ENCODE data around the gene CLDN6.
"Not testable (repeated sequence)": the region's sequence is repeated elsewhere in the genome, so short reads cannot be mapped to it uniquely, and the experiment has no call there.

CLDN6 gene

DNA sequence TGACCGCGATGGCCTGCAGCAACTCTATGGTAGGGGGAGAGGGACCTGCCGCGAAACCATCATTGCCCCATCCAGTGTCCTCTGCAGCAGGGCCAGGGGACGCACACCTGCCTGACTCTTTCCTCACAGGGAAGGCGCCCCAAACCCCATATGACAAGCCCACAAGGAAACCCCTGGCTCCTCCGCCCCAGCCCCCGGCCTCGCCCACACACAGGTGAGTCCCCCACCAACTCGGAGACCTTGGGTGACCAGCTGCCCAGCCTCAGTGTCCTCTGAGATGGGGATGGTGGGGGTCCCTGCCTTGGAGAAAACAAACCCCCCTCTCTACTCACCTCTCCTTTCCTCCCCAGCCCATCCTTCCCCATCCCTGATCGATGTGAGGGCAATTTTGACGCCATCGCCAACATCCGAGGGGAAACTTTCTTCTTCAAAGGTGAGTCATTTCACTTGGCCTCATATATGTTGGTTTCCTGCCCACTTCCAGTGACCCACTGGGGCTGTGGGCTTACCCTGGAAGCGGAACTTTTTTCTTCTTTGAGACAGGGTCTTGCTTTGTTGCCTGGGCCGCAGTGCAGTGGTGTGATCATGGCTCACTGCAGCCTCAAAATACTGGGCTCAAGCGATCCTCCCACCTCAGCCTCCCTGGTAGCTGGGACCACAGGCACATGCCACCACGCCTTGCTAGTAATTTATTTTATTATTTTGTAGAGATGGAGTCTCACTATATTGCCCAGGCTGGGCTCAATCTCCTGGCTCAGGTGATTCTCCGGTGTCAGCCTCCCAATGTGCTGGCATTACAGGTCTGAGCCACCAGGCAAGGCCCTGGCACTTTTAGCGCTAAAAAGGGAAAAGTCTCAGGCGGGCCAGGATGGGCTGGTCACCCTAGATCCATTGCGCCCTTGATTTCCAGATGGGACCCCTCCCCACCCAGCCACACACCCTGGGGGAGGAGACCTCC lies 39.5 kb upstream of the CLDN6 start:
- TF ChIP-seq ZFP30 (CRISPR knock-in tag; IDR thresholded peaks at IDR 0.05) (no peak), ZC3H10 (CRISPR knock-in tag; IDR thresholded peaks at IDR 0.05) (no peak)
- TF ChIP-seq, protein P1, sequence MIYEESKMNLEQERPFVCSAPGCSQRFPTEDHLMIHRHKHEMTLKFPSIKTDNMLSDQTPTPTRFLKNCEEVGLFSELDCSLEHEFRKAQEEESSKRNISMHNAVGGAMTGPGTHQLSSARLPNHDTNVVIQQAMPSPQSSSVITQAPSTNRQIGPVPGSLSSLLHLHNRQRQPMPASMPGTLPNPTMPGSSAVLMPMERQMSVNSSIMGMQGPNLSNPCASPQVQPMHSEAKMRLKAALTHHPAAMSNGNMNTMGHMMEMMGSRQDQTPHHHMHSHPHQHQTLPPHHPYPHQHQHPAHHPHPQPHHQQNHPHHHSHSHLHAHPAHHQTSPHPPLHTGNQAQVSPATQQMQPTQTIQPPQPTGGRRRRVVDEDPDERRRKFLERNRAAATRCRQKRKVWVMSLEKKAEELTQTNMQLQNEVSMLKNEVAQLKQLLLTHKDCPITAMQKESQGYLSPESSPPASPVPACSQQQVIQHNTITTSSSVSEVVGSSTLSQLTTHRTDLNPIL (CRISPR knock-in tag; IDR thresholded peaks at IDR 0.05; ENCODE audit: low read depth) = no peak

DNA sequence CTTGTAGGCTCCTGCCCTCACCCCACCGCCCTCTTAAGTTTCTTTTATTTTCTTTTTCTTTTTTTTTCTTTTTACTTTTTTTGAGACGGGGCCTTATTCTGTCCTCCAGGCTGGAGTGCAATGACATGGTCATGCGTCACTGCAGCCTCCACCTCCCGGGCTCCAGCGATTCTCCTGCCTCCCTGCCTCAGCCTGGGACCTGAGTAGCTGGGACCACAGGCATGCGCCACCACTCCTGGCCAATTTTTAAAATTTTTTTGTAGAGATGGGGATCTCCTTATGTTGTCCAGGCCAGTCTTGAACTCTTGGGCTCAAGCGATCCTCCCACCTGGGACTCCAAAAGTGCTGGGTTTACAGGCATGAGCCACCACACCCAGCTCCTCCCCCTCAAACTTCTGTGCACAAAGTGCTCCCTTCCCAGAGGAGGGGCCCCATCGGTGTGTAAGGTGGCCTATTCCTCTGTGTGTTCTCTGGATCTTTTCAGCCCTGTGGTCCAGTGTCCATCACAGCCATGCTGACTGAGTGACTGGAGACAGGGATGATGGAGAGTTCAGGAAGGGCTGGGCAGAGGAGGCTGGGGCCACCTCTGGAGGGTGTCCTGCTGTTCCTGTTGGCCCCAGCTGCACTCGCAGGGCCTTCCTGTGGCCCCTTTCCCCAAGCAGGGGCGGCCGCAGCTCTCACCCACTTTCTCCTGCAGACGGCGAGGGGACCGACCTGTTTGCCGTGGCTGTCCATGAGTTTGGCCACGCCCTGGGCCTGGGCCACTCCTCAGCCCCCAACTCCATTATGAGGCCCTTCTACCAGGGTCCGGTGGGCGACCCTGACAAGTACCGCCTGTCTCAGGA lies 38.6 kb upstream of the CLDN6 start:
- no peak for ATAC-seq
- TF ChIP-seq, protein P2, sequence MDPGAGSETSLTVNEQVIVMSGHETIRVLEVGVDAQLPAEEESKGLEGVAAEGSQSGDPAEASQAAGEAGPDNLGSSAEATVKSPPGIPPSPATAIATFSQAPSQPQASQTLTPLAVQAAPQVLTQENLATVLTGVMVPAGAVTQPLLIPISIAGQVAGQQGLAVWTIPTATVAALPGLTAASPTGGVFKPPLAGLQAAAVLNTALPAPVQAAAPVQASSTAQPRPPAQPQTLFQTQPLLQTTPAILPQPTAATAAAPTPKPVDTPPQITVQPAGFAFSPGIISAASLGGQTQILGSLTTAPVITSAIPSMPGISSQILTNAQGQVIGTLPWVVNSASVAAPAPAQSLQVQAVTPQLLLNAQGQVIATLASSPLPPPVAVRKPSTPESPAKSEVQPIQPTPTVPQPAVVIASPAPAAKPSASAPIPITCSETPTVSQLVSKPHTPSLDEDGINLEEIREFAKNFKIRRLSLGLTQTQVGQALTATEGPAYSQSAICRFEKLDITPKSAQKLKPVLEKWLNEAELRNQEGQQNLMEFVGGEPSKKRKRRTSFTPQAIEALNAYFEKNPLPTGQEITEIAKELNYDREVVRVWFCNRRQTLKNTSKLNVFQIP (CRISPR knock-in tag; IDR thresholded peaks at IDR 0.05; ENCODE audit: borderline replicate concordance, low read depth) = no peak
- TF ChIP-seq ESRRG (CRISPR knock-in tag; IDR thresholded peaks at IDR 0.05) (no peak), RARB (CRISPR knock-in tag; IDR thresholded peaks at IDR 0.05) (no peak), TOX (CRISPR knock-in tag; IDR thresholded peaks at IDR 0.05; ENCODE audit: borderline replicate concordance) (no peak), PPARA (CRISPR knock-in tag; IDR thresholded peaks at IDR 0.05; ENCODE audit: borderline replicate concordance) (no peak), ARNTL (CRISPR knock-in tag; IDR thresholded peaks at IDR 0.05; ENCODE audit: borderline replicate concordance, low read depth) (no peak), BACH2 (CRISPR knock-in tag; IDR thresholded peaks at IDR 0.05; ENCODE audit: borderline replicate concordance) (no peak), OSR1 (CRISPR knock-in tag; IDR thresholded peaks at IDR 0.05) (no peak), ZNF70 (CRISPR knock-in tag; IDR thresholded peaks at IDR 0.05) (no peak), SNAI2 (CRISPR knock-in tag; IDR thresholded peaks at IDR 0.05) (no peak), TCF4 (CRISPR knock-in tag; IDR thresholded peaks at IDR 0.05; ENCODE audit: borderline replicate concordance) (no peak), CSDC2 (CRISPR knock-in tag; IDR thresholded peaks at IDR 0.05) (no peak), ZFP30 (CRISPR knock-in tag; IDR thresholded peaks at IDR 0.05) (no peak), ZC3H10 (CRISPR knock-in tag; IDR thresholded peaks at IDR 0.05) (no peak), ISL1 (CRISPR knock-in tag; IDR thresholded peaks at IDR 0.05) (no peak), ZNF565 (CRISPR knock-in tag; conservative IDR thresholded peaks at IDR 0.05; ENCODE audit: low read depth) (no peak)
- TF ChIP-seq, protein P3, sequence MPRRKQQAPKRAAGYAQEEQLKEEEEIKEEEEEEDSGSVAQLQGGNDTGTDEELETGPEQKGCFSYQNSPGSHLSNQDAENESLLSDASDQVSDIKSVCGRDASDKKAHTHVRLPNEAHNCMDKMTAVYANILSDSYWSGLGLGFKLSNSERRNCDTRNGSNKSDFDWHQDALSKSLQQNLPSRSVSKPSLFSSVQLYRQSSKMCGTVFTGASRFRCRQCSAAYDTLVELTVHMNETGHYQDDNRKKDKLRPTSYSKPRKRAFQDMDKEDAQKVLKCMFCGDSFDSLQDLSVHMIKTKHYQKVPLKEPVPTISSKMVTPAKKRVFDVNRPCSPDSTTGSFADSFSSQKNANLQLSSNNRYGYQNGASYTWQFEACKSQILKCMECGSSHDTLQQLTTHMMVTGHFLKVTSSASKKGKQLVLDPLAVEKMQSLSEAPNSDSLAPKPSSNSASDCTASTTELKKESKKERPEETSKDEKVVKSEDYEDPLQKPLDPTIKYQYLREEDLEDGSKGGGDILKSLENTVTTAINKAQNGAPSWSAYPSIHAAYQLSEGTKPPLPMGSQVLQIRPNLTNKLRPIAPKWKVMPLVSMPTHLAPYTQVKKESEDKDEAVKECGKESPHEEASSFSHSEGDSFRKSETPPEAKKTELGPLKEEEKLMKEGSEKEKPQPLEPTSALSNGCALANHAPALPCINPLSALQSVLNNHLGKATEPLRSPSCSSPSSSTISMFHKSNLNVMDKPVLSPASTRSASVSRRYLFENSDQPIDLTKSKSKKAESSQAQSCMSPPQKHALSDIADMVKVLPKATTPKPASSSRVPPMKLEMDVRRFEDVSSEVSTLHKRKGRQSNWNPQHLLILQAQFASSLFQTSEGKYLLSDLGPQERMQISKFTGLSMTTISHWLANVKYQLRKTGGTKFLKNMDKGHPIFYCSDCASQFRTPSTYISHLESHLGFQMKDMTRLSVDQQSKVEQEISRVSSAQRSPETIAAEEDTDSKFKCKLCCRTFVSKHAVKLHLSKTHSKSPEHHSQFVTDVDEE (CRISPR knock-in tag; IDR thresholded peaks at IDR 0.05) = no peak
- TF ChIP-seq, protein P1 (CRISPR knock-in tag; IDR thresholded peaks at IDR 0.05; ENCODE audit: low read depth) = no peak
- TF ChIP-seq, protein P4, sequence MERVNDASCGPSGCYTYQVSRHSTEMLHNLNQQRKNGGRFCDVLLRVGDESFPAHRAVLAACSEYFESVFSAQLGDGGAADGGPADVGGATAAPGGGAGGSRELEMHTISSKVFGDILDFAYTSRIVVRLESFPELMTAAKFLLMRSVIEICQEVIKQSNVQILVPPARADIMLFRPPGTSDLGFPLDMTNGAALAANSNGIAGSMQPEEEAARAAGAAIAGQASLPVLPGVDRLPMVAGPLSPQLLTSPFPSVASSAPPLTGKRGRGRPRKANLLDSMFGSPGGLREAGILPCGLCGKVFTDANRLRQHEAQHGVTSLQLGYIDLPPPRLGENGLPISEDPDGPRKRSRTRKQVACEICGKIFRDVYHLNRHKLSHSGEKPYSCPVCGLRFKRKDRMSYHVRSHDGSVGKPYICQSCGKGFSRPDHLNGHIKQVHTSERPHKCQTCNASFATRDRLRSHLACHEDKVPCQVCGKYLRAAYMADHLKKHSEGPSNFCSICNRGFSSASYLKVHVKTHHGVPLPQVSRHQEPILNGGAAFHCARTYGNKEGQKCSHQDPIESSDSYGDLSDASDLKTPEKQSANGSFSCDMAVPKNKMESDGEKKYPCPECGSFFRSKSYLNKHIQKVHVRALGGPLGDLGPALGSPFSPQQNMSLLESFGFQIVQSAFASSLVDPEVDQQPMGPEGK (CRISPR knock-in tag; IDR thresholded peaks at IDR 0.05; ENCODE audit: borderline replicate concordance) = no peak
- TF ChIP-seq, protein P5, sequence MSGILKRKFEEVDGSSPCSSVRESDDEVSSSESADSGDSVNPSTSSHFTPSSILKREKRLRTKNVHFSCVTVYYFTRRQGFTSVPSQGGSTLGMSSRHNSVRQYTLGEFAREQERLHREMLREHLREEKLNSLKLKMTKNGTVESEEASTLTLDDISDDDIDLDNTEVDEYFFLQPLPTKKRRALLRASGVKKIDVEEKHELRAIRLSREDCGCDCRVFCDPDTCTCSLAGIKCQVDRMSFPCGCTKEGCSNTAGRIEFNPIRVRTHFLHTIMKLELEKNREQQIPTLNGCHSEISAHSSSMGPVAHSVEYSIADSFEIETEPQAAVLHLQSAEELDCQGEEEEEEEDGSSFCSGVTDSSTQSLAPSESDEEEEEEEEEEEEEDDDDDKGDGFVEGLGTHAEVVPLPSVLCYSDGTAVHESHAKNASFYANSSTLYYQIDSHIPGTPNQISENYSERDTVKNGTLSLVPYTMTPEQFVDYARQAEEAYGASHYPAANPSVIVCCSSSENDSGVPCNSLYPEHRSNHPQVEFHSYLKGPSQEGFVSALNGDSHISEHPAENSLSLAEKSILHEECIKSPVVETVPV (CRISPR knock-in tag; IDR thresholded peaks at IDR 0.05) = no peak

More for the DNA sequence above, 39.5 kb upstream of the CLDN6 start:
- ATAC-seq = no peak

DNA sequence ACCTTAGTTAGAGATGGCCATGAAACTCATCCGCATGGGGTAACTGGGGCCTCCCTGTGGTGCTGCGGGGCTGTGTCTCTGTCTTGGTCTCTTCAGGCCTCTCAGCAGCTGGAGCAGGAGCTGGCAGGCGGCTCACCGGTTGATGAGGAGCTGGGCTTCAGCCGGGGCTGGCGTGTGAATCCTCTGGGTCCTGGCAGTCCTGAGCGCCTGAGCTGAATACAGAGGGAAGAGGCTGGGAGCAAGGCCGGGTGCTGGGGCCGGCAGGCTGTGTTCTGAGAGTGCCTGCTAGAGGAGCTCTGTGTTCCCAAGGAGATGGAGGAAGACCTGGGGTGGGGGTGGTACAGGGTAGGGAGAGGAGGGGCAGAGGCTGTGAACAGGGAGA lies 37.7 kb upstream of the CLDN6 start:
- ATAC-seq = not testable (repeated sequence)
